KMS-11 (cell line): ENCODE measurements around the gene RASD1.

Source experiments
- H2AFZ ChIP-seq: fragments of 200-600 bp; sonication (generic); 2 replicates; pipeline ENCODE4 v1.6.1; 2016; ENCODE audit warnings: antibody characterized with exemption, mixed run types, low read depth
- H3K27ac ChIP-seq: fragments of 200-600 bp; sonication (generic); 2 replicates; pipeline ENCODE4 v1.6.1; 2016; ENCODE audit warnings: mild to moderate bottlenecking, mixed run types
- H3K27me3 ChIP-seq: fragments of 200-600 bp; sonication (generic); 2 replicates; pipeline ENCODE4 v1.6.1; 2017; ENCODE audit warnings: mild to moderate bottlenecking, low read depth, mixed run types, moderate library complexity; ENCODE audit not compliant: insufficient read depth
- H3K36me3 ChIP-seq: fragments of 200-600 bp; sonication (generic); 2 replicates; pipeline ENCODE4 v1.6.1; 2017; ENCODE audit warnings: mild to moderate bottlenecking, mixed run types; ENCODE audit not compliant: insufficient read depth
- H3K4me1 ChIP-seq: fragments of 200-600 bp; sonication (generic); 2 replicates; pipeline ENCODE4 v1.6.1; 2016; ENCODE audit warnings: mild to moderate bottlenecking, low read depth, mixed run types; ENCODE audit not compliant: poor library complexity, severe bottlenecking
- H3K4me2 ChIP-seq: fragments of 200-600 bp; sonication (generic); 2 replicates; pipeline ENCODE4 v1.7.0; 2016; ENCODE audit warnings: mild to moderate bottlenecking, mixed run types
- H3K4me3 ChIP-seq: fragments of 200-600 bp; sonication (generic); IDR thresholded peaks from 2 replicates; pipeline ENCODE4 v1.6.1; 2017; ENCODE audit warnings: low read depth, low read length, mixed read lengths; ENCODE audit not compliant: insufficient read depth
- H3K79me2 ChIP-seq: fragments of 200-600 bp; sonication (generic); 2 replicates; pipeline ENCODE4 v1.6.1; 2016; ENCODE audit warnings: low read depth, mixed run types; ENCODE audit not compliant: insufficient read depth
- H3K9ac ChIP-seq: fragments of 200-600 bp; sonication (generic); 2 replicates; pipeline ENCODE4 v1.6.1; 2016; ENCODE audit warnings: mild to moderate bottlenecking, mixed run types
- H4K20me1 ChIP-seq: fragments of 200-600 bp; sonication (generic); 2 replicates; pipeline ENCODE4 v1.6.1; 2016; ENCODE audit warnings: mild to moderate bottlenecking, mixed run types; ENCODE audit not compliant: insufficient read depth
- TF ChIP-seq, protein P1 (sequence below): fragments of 200-600 bp; sonication (generic); conservative IDR thresholded peaks from 2 replicates; pipeline ENCODE4 v1.6.1; 2017; ENCODE audit warnings: low read depth, mild to moderate bottlenecking, antibody characterized with exemption, low read length, moderate library complexity, mixed read lengths

The RASD1 gene, protein sequence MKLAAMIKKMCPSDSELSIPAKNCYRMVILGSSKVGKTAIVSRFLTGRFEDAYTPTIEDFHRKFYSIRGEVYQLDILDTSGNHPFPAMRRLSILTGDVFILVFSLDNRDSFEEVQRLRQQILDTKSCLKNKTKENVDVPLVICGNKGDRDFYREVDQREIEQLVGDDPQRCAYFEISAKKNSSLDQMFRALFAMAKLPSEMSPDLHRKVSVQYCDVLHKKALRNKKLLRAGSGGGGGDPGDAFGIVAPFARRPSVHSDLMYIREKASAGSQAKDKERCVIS

DNA sequence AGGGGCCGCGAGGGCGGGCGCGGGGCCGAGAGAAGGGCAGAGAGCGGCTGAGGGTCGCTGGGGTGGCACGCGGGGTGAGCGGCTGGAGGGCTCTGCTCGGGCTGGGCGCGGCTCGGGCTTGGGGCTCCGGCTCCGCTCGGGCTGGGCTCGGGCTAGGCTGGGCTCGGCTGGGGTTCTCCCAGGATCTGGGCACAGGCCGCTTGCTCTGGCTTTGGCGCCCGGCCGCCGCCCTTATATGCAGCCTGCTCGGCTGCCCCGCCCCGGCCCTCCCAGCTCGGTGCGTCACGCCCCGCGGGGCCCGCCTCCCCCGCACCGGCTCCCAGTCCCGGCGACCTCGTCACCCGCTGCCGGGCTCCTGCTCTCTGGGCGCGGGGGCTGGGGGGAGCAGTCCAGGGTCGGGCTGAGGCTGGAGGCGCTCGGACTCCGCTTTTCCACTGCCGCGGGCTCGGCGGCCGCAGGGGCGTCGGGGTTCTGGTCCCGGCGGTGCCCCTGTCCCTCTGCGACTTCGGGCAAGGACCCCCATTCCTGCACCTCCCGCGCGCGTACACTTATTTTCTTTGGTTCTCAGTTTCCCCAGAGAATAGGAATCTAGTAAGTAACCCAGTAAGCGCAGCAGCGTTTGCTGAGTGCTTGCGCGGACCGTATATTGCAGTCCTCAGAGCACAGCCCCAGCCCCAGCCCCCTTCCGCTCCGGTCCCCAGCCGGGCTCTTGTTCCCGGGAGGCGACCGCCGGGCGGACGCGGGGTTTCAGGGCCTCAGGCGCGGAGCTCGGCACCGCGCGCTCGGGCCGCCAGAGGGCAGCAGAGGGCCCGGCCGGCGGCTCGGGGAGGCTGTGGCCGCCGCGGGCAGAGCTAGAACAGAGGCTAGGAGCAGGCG, at the start of gene RASD1:
TSS of gene RASD1 (minus strand) at position 207 of the 876 bp plus-strand sequence. CDS start 214 bp downstream, outside the sequence.
- H3K27ac ChIP-seq, result 0 out of 2 replicates have a peak within 1 kb of the TSS, but pooled peaks have one; percentile 36
- no peaks in the 10 kb centered on the region for H4K20me1 ChIP-seq
- TF ChIP-seq, protein P1, sequence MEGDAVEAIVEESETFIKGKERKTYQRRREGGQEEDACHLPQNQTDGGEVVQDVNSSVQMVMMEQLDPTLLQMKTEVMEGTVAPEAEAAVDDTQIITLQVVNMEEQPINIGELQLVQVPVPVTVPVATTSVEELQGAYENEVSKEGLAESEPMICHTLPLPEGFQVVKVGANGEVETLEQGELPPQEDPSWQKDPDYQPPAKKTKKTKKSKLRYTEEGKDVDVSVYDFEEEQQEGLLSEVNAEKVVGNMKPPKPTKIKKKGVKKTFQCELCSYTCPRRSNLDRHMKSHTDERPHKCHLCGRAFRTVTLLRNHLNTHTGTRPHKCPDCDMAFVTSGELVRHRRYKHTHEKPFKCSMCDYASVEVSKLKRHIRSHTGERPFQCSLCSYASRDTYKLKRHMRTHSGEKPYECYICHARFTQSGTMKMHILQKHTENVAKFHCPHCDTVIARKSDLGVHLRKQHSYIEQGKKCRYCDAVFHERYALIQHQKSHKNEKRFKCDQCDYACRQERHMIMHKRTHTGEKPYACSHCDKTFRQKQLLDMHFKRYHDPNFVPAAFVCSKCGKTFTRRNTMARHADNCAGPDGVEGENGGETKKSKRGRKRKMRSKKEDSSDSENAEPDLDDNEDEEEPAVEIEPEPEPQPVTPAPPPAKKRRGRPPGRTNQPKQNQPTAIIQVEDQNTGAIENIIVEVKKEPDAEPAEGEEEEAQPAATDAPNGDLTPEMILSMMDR, result peak; percentile 70
- no peaks in the 10 kb centered on the region for H3K79me2 ChIP-seq
- peaks cover 4% of the 10 kb centered on the region for H3K4me1 ChIP-seq
- no peaks in the 10 kb centered on the region for H3K27me3 ChIP-seq
- H3K36me3 ChIP-seq, result no peaks in the 10 kb centered on the region
- peak within 1 kb of the TSS; percentile 46; the same call in 1 of the 2 replicates for H3K9ac ChIP-seq
- peak within 1 kb of the TSS; percentile 71; the same call in 1 of the 2 replicates for H2AFZ ChIP-seq
- no peak within 1 kb of the TSS for H3K4me3 ChIP-seq
- H3K4me2 ChIP-seq, result peak within 1 kb of the TSS; percentile 68

- Histone ChIP-seq H3K4me2 (no peak overlapping the region), H2AFZ (no peak overlapping the region)
Measured at GRCh38 chr17:17545984-17546383, 49.8 kb upstream of the RASD1 start.

GRCh38 chr17:17545031-17545820, 49.0 kb upstream of the RASD1 start:
- TF ChIP-seq, protein P1, result no peak
- Histone ChIP-seq H2AFZ (no peak overlapping the region), H3K4me2 (no peak overlapping the region), H3K36me3 (no peaks in the 10 kb centered on the region), H3K27me3 (no peaks in the 10 kb centered on the region), H3K27ac (no peak overlapping the region), H3K79me2 (no peaks in the 10 kb centered on the region), H3K4me1 (no peaks in the 10 kb centered on the region), H3K4me3 (no peak overlapping the region), H3K9ac (no peak overlapping the region), H4K20me1 (no peaks in the 10 kb centered on the region)

More at GRCh38 chr17:17545984-17546383, 49.8 kb upstream of the RASD1 start:
- no peaks in the 10 kb centered on the region for H4K20me1 ChIP-seq
- H3K27ac ChIP-seq, result no peak overlapping the region
- no peaks in the 10 kb centered on the region for H3K4me1 ChIP-seq
- no peak overlapping the region for H3K9ac ChIP-seq
- H3K36me3 ChIP-seq, result no peaks in the 10 kb centered on the region
- TF ChIP-seq, protein P1, result no peak
- no peaks in the 10 kb centered on the region for H3K79me2 ChIP-seq
- no peaks in the 10 kb centered on the region for H3K27me3 ChIP-seq
- H3K4me3 ChIP-seq, result no peak overlapping the region

DNA sequence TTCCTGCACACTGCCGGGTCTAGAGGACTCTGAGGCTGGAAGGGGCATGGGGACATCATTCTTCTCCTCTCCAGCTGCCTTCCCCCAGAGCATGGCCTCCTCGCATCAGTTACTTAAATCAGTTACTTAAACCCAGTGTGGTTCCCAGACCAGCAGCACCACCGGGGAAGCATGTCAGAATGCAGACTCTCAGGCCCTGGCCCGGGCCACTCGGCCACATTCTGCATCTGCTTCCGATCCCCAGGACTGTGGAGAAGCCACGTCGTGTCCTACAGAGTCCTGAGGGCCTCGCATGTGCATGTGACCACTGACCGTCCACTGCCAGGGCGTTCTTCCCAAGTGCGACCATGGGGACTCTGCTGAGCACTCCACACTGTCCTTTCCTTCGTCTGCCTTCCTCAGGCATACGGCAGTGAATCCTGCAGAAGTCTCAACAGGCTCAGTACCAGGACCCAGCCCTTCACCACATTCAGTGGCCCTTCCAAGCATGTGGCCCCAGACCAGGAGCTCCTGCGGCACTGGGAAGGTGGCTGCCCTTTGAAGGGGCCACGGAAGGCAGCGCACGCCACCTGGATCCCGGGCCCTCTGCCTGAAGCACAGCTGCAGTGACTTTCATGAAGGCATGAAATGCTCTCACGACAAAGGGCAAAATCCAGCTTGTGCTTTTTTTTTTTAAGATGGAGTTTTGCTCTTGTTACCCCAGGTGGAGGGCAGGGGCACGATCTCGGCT, 46.9 kb upstream of the RASD1 start:
- H4K20me1 ChIP-seq, result no peaks in the 10 kb centered on the region
- H3K4me1 ChIP-seq, result no peaks in the 10 kb centered on the region
- no peaks in the 10 kb centered on the region for H3K79me2 ChIP-seq
- TF ChIP-seq, protein P1, result no peak
- H3K9ac ChIP-seq, result no peak overlapping the region
- H2AFZ ChIP-seq, result no peak overlapping the region
- H3K36me3 ChIP-seq, result no peaks in the 10 kb centered on the region
- no peaks in the 10 kb centered on the region for H3K27me3 ChIP-seq
- H3K4me3 ChIP-seq, result no peak overlapping the region
- H3K27ac ChIP-seq, result no peak overlapping the region
- no peak overlapping the region for H3K4me2 ChIP-seq
